Uterus (tissue), 2 donors: ENCODE results near the gene CAMTA1.

Experiments
- POLR2A ChIP-seq, 2 donors: fragments of 450-650 bp; IDR thresholded peaks; one replicate each; pipeline ENCODE4 v1.6.1; 2016; ENCODE audit warnings: antibody characterized with exemption in 2 of 2, mild to moderate bottlenecking in 1 of 2, moderate library complexity in 1 of 2
- TF ChIP-seq, protein P1 (sequence below), 4 experiments: fragments of 200-600 bp in 2 of 4; fragments of 450-650 bp in 2 of 4; sonication (generic) in 2 of 4; IDR thresholded peaks; one replicate each; pipeline ENCODE4 v1.5.1; 2016 to 2019; ENCODE audit warnings: antibody characterized with exemption in 4 of 4, mild to moderate bottlenecking in 2 of 4, moderate library complexity in 1 of 4

DNA sequence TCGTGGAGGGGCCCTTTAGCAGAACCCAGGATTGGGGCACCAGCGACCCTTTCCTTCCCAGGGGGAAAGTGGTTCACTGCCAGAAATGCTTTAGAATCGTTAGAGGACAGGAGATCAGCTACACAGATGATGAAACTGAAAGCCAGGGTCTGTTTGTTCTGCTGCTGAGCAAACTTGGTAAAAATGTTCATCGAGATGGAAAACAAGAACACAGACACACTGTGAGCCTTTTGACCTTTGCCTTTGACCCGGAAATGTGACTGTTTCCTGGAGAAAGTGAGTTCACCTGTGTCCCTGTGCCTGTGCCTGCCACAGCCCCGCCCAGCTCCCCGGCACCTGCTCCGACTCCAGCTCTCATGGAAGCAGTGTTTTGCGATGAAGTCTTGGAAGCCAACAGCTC, 234.3 kb downstream of the CAMTA1 start:
- TF ChIP-seq, protein P1, sequence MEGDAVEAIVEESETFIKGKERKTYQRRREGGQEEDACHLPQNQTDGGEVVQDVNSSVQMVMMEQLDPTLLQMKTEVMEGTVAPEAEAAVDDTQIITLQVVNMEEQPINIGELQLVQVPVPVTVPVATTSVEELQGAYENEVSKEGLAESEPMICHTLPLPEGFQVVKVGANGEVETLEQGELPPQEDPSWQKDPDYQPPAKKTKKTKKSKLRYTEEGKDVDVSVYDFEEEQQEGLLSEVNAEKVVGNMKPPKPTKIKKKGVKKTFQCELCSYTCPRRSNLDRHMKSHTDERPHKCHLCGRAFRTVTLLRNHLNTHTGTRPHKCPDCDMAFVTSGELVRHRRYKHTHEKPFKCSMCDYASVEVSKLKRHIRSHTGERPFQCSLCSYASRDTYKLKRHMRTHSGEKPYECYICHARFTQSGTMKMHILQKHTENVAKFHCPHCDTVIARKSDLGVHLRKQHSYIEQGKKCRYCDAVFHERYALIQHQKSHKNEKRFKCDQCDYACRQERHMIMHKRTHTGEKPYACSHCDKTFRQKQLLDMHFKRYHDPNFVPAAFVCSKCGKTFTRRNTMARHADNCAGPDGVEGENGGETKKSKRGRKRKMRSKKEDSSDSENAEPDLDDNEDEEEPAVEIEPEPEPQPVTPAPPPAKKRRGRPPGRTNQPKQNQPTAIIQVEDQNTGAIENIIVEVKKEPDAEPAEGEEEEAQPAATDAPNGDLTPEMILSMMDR (IDR thresholded peaks at IDR 0.05) = no peak
- TF ChIP-seq POLR2A (IDR thresholded peaks at IDR 0.05) = no peak
